Type B pancreatic cell (in vitro differentiated cells): Measurements from ENCODE around the gene ITM2C. TPM values are rescaled to one million over a fixed set of nuclear protein-coding genes. Genes with fewer than 3 reads are reported as not detected.
A peak's percentile ranks its signal among the peaks of the same experiment; 100 is the strongest.

Experiments
- DNase-seq: peaks from one replicate; pipeline ENCODE4 v3.0.0; 2021; ENCODE audit warnings: mixed read lengths; ENCODE audit not compliant: unreplicated experiment; ENCODE audit errors: extremely low spot score
- H3K27ac Mint-ChIP-seq: 2 replicates; pipeline ENCODE4 v1.8.0; 2021; ENCODE audit warnings: mild to moderate bottlenecking, mixed read lengths
- H3K27me3 Mint-ChIP-seq: 2 replicates; pipeline ENCODE4 v1.8.0; 2021; ENCODE audit warnings: mixed read lengths
- H3K36me3 Mint-ChIP-seq: 2 replicates; pipeline ENCODE4 v1.8.0; 2021; ENCODE audit warnings: mixed read lengths
- H3K4me1 Mint-ChIP-seq: one replicate; pipeline ENCODE4 v1.8.0; 2021; ENCODE audit warnings: mixed read lengths; ENCODE audit not compliant: unreplicated experiment
- H3K4me3 Mint-ChIP-seq: 2 replicates; pipeline ENCODE4 v1.8.0; 2021; ENCODE audit warnings: mild to moderate bottlenecking, mixed read lengths
- H3K9me3 Mint-ChIP-seq: 2 replicates; pipeline ENCODE4 v1.8.0; 2021; ENCODE audit warnings: mixed read lengths
- total RNA-seq: library from RNA; stranded (reverse); gene quantifications from 2 replicates; pipeline ENCODE4 v1.2.1, GENCODE V29; 2021; ENCODE audit warnings: low replicate concordance
- TF ChIP-seq, protein P1 (sequence below): fragments of 200-600 bp; sonication (generic); conservative IDR thresholded peaks from 2 replicates; pipeline ENCODE4 v1.5.0; 2021; ENCODE audit warnings: antibody characterized with exemption, mild to moderate bottlenecking

The ITM2C gene
- total RNA-seq, 1 donor from 2014 or later: 285 TPM

DNA sequence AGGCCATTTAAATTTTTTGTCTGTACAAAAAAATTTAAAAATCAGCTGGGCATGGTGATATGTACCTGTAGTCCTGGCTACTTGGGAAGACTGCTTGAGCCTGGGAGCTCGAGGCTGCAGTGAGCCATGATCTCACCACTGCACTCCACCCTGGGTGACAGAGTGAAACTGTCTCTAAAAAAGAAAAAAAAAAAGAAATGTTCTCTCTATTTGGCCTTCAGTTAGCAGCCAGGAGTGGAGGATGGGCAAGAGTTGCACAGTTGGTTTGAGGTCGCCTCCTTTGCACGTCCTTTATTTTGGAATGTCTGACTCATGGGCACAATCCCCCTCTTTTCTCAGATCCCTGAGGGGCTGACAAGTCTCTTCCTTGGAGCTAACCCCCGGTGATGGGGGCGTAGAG lies 26.3 kb downstream of the ITM2C start:
- H3K27ac Mint-ChIP-seq: no peak overlapping the region
- no peak overlapping the region for H3K4me3 Mint-ChIP-seq
- H3K36me3 Mint-ChIP-seq: no peaks in the 10 kb centered on the region
- no peak for DNase-seq
- H3K4me1 Mint-ChIP-seq: peaks cover 18% of the 10 kb centered on the region
- TF ChIP-seq, protein P1, sequence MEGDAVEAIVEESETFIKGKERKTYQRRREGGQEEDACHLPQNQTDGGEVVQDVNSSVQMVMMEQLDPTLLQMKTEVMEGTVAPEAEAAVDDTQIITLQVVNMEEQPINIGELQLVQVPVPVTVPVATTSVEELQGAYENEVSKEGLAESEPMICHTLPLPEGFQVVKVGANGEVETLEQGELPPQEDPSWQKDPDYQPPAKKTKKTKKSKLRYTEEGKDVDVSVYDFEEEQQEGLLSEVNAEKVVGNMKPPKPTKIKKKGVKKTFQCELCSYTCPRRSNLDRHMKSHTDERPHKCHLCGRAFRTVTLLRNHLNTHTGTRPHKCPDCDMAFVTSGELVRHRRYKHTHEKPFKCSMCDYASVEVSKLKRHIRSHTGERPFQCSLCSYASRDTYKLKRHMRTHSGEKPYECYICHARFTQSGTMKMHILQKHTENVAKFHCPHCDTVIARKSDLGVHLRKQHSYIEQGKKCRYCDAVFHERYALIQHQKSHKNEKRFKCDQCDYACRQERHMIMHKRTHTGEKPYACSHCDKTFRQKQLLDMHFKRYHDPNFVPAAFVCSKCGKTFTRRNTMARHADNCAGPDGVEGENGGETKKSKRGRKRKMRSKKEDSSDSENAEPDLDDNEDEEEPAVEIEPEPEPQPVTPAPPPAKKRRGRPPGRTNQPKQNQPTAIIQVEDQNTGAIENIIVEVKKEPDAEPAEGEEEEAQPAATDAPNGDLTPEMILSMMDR: no peak
- H3K9me3 Mint-ChIP-seq: no peaks in the 10 kb centered on the region
- H3K27me3 Mint-ChIP-seq: peaks cover 3% of the 10 kb centered on the region

DNA sequence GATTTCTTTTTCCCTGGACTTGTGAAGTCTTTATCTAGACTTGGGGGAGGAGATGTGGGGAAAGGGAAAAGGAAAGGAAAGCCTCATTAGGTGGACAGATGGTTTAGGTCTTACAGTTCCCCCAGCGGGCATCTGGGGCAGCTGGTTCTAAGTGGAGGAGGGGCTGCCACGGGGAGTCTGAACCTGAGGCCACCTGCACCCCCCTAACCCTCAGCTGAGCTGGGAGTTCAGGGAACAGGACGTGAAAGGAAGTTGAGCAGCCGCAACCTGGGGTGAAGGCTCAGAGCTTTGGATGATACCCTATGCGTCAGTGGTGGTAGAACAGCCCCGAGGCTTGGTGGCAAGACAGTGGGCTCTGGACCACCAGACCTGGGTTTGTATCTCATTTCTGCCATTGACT lies 26.8 kb downstream of the ITM2C start:
- H3K27ac Mint-ChIP-seq: no peak overlapping the region
- H3K4me1 Mint-ChIP-seq: peaks cover 13% of the 10 kb centered on the region
- no peak overlapping the region for H3K4me3 Mint-ChIP-seq
- DNase-seq: no peak
- TF ChIP-seq, protein P1: no peak
- H3K27me3 Mint-ChIP-seq: peaks cover 3% of the 10 kb centered on the region
- H3K9me3 Mint-ChIP-seq: no peaks in the 10 kb centered on the region
- H3K36me3 Mint-ChIP-seq: no peaks in the 10 kb centered on the region

DNA sequence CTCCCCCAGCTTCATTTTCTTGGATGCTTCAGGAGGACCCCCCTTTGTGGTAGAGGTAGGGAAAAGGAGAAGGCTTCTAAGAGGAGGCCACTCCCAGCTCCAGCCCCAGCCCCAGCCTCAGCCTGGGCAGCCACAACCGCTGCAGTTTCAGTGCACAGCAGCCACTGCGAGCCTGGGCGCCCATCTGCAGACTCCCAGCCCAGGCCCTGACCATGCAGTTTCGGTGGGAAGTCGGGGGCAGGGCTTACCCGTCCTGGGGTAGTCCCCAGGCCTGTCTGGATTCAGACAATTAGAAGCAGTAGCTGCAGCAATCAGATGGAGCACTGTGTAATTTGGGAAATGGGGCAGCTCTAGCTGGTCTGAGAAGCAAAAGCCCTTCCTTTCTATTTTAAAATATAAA lies 28.6 kb downstream of the ITM2C start:
- Mint-ChIP-seq H3K4me1 (peaks cover 7% of the 10 kb centered on the region), H3K36me3 (no peaks in the 10 kb centered on the region), H3K4me3 (no peak overlapping the region), H3K27ac (no peak overlapping the region), H3K27me3 (peaks cover 5% of the 10 kb centered on the region), H3K9me3 (no peaks in the 10 kb centered on the region)
- TF ChIP-seq, protein P1: no peak
- DNase-seq: no peak

GRCh38 chr2:230893841-230894781 lies 29.4 kb downstream of the ITM2C start:
- Mint-ChIP-seq H3K27ac (no peak overlapping the region), H3K36me3 (no peaks in the 10 kb centered on the region)

GRCh38 chr2:230895536-230896345 lies 31.0 kb downstream of the ITM2C start:
- peaks cover 11% of the 10 kb centered on the region for H3K27me3 Mint-ChIP-seq
- H3K4me1 Mint-ChIP-seq: peaks cover 15% of the 10 kb centered on the region
- H3K27ac Mint-ChIP-seq: peak overlapping the region; percentile 34
- TF ChIP-seq, protein P1: no peak
- DNase-seq: peak; percentile 56
- H3K36me3 Mint-ChIP-seq: no peaks in the 10 kb centered on the region
- H3K4me3 Mint-ChIP-seq: no peak overlapping the region
- H3K9me3 Mint-ChIP-seq: no peaks in the 10 kb centered on the region

More at GRCh38 chr2:230893841-230894781, 29.4 kb downstream of the ITM2C start:
- TF ChIP-seq, protein P1: no peak
- no peak for DNase-seq
- Mint-ChIP-seq H3K27me3 (peaks cover 5% of the 10 kb centered on the region), H3K4me1 (peaks cover 10% of the 10 kb centered on the region), H3K4me3 (no peak overlapping the region), H3K9me3 (no peaks in the 10 kb centered on the region)
